ENCODE data around the gene FBXO15. TPM values are rescaled to one million over a fixed set of nuclear protein-coding genes. Genes with fewer than 3 reads are reported as not detected.

Gene FBXO15
- total RNA-seq, 1 donor from 2014 or later: not detected

- H3K36me3 ChIP-seq: no peaks in the 10 kb centered on the region
- no peak for DNase-seq
- intact Hi-C loops (cut with micrococcal nuclease): no loop called here
- no peak overlapping the region for H3K27ac ChIP-seq (replicated peaks)
- H3K4me1 ChIP-seq: no peaks in the 10 kb centered on the region
- H3K27me3 ChIP-seq (ENCODE audit: low read depth): peaks cover 2% of the 10 kb centered on the region
- no peak for TF ChIP-seq CTCF (IDR thresholded peaks at IDR 0.05; ENCODE audit: borderline replicate concordance)
- no peak overlapping the region for H3K4me3 ChIP-seq
- peaks cover 28% of the 10 kb centered on the region for H3K9me3 ChIP-seq (replicated peaks)
Observed at GRCh38 chr18:74097803-74098202, 49.8 kb downstream of the FBXO15 start.

GRCh38 chr18:74092922-74093321 lies 54.7 kb downstream of the FBXO15 start:
- no peaks in the 10 kb centered on the region for H3K36me3 ChIP-seq
- no peak for TF ChIP-seq CTCF (IDR thresholded peaks at IDR 0.05; ENCODE audit: borderline replicate concordance)
- H3K4me1 ChIP-seq: no peaks in the 10 kb centered on the region
- no peak overlapping the region for H3K4me3 ChIP-seq
- H3K27ac ChIP-seq (replicated peaks): no peak overlapping the region
- no peak for DNase-seq
- peaks cover 11% of the 10 kb centered on the region for H3K9me3 ChIP-seq (replicated peaks)
- H3K27me3 ChIP-seq (ENCODE audit: low read depth): peaks cover 6% of the 10 kb centered on the region
- intact Hi-C loops (cut with micrococcal nuclease): no loop called here

GRCh38 chr18:74084184-74084855 lies 63.3 kb downstream of the FBXO15 start:
- intact Hi-C loops (cut with micrococcal nuclease): no loop called here
- Histone ChIP-seq H3K36me3 (no peaks in the 10 kb centered on the region), H3K9me3 (replicated peaks) (peaks cover 11% of the 10 kb centered on the region)

GRCh38 chr18:74083557-74083952 lies 64.1 kb downstream of the FBXO15 start:
- Histone ChIP-seq H3K4me1 (no peaks in the 10 kb centered on the region), H3K9me3 (replicated peaks) (peaks cover 7% of the 10 kb centered on the region), H3K36me3 (no peaks in the 10 kb centered on the region), H3K4me3 (no peak overlapping the region), H3K27ac (replicated peaks) (no peak overlapping the region), H3K27me3 (ENCODE audit: low read depth) (peaks cover 4% of the 10 kb centered on the region)
- intact Hi-C loops (cut with micrococcal nuclease): no loop called here
- TF ChIP-seq CTCF (IDR thresholded peaks at IDR 0.05; ENCODE audit: borderline replicate concordance): no peak
- DNase-seq: no peak

More at GRCh38 chr18:74084184-74084855, 63.3 kb downstream of the FBXO15 start:
- H3K4me1 ChIP-seq: no peaks in the 10 kb centered on the region
- H3K4me3 ChIP-seq: no peak overlapping the region
- TF ChIP-seq CTCF (IDR thresholded peaks at IDR 0.05; ENCODE audit: borderline replicate concordance): no peak
- no peak for DNase-seq
- H3K27ac ChIP-seq (replicated peaks): no peak overlapping the region
- no peaks in the 10 kb centered on the region for H3K27me3 ChIP-seq (ENCODE audit: low read depth)

GRCh38 chr18:74082742-74083556 lies 64.7 kb downstream of the FBXO15 start:
- Histone ChIP-seq H3K9me3 (replicated peaks) (peaks cover under 1% of the 10 kb centered on the region), H3K4me3 (no peak overlapping the region), H3K36me3 (no peaks in the 10 kb centered on the region), H3K27ac (replicated peaks) (no peak overlapping the region), H3K27me3 (ENCODE audit: low read depth) (peaks cover 6% of the 10 kb centered on the region), H3K4me1 (no peaks in the 10 kb centered on the region)
- intact Hi-C loops (cut with micrococcal nuclease): no loop called here
- no peak for TF ChIP-seq CTCF (IDR thresholded peaks at IDR 0.05; ENCODE audit: borderline replicate concordance)
- DNase-seq: no peak
